ENCODE measurements around the gene NCF4.

GRCh38 chr22:36918586-36919284, 57.9 kb downstream of the NCF4 start:
- TF ChIP-seq CTCF (conservative IDR thresholded peaks at IDR 0.05; ENCODE audit: low read depth, low read length) (no peak), MXI1 (IDR thresholded peaks at IDR 0.05; ENCODE audit: borderline replicate concordance, low read depth, low read length) (no peak), POLR2A (IDR thresholded peaks at IDR 0.05; ENCODE audit: low read depth, low read length) (no peak), RCOR1 (IDR thresholded peaks at IDR 0.05; ENCODE audit: insufficient replicate concordance, low read length) (no peak), FOS (IDR thresholded peaks at IDR 0.05; ENCODE audit: low read depth, low read length) (no peak), RFX5 (IDR thresholded peaks at IDR 0.05; ENCODE audit: low read depth, low read length) (no peak), BHLHE40 (IDR thresholded peaks at IDR 0.05; ENCODE audit: low read depth, low read length) (no peak), SMC3 (IDR thresholded peaks at IDR 0.05; ENCODE audit: low read depth, low read length) (no peak)

All from IMR-90 (cell line).